ENCODE measurements around the gene RRP15.

GRCh38 chr1:218347723-218348627 is 62.9 kb downstream of the RRP15 start:
- no peak for TF ChIP-seq POLR2A (IDR thresholded peaks at IDR 0.05)
- TF ChIP-seq, protein P1, sequence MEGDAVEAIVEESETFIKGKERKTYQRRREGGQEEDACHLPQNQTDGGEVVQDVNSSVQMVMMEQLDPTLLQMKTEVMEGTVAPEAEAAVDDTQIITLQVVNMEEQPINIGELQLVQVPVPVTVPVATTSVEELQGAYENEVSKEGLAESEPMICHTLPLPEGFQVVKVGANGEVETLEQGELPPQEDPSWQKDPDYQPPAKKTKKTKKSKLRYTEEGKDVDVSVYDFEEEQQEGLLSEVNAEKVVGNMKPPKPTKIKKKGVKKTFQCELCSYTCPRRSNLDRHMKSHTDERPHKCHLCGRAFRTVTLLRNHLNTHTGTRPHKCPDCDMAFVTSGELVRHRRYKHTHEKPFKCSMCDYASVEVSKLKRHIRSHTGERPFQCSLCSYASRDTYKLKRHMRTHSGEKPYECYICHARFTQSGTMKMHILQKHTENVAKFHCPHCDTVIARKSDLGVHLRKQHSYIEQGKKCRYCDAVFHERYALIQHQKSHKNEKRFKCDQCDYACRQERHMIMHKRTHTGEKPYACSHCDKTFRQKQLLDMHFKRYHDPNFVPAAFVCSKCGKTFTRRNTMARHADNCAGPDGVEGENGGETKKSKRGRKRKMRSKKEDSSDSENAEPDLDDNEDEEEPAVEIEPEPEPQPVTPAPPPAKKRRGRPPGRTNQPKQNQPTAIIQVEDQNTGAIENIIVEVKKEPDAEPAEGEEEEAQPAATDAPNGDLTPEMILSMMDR (IDR thresholded peaks at IDR 0.05), result no peak

Data from prostate gland (tissue), 2 donors.